GM19193 (cell line): ENCODE measurements around the gene RPL38.

Source experiments
- POLR2A ChIP-seq: IDR thresholded peaks from 4 replicates; pipeline ENCODE4 v1.6.1; 2011; ENCODE audit not compliant: insufficient read depth, insufficient read length; ENCODE audit errors: extremely low read depth

The RPL38 gene

DNA sequence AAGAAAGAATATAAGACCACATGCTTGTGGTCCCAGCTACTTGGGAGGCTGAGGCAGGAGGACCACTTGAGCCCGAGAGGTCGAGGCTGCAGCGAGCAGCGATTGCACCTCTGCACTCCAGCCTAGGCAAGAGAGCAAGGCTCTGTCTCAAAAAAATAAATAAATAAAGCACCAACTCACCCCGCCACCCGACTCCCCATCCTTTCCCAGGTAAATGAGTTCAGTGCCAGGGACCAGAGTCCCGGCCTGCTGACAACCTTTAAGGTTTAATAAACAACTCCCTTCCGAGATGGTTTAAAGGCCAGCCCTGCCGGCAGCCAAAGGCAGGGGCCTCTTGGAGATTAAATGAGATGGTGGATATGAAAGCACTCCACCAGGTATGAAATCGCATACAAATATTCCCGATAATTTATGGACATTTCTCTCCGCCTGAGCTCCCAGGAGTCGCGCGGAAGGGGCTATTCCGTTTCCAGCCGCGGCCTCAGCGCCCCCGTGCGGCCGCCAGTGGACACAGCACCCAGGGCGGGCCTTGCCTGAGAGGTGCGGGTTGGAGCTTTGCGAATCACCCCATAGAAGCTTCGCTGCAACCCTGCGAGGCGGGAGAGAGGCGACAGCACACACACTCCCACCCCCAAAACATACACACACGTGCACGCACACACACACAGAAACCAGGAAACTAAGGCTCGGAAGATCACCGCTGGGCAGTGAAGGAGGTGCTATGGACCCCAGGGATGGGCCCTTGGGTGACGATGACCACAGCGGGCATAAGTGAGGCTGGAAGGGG is 4.0 kb upstream of the RPL38 start:
- TF ChIP-seq POLR2A = no peak

DNA sequence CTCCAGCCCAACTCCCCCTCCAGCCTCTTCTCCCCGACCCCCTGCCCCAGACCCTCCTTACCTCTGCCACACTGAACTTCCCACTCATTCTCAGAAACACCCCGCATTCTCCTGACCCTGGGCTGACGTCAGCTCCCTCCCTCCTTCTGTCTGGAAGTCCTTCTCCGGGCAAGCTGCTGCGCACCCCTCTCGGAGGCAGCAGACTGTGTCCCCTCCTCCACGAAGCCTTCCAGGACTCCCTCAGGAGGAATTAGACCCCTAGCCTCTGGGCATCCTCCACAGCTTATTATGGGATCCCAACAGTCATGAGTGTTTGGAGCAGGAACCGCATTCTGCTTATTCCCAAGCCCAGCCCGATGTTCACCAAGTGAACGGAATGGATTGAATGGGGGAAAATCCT is 3.4 kb upstream of the RPL38 start:
- TF ChIP-seq POLR2A = no peak

DNA sequence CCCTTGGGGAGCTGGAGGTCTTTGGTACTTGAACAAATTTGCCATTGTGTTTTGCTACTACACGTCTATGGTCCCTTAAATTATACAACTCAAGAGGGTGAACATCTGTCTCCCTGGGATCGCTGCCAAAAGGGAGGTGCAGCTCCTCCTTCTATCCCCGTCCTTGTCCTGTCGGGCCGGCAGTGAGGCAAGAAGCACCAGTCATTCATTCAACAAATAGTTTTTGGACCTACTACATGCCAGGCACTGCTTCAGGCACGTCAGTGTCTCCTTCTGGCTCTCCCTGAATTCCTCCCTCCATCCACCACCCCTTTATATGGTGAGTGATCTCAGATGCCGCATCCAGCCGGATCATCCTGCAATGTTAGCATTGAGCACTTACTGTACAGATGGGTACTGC is 2.2 kb upstream of the RPL38 start:
- no peak for TF ChIP-seq POLR2A

GRCh38 chr17:74201948-74202347 is 1.5 kb upstream of the RPL38 start:
- TF ChIP-seq POLR2A = no peak

DNA sequence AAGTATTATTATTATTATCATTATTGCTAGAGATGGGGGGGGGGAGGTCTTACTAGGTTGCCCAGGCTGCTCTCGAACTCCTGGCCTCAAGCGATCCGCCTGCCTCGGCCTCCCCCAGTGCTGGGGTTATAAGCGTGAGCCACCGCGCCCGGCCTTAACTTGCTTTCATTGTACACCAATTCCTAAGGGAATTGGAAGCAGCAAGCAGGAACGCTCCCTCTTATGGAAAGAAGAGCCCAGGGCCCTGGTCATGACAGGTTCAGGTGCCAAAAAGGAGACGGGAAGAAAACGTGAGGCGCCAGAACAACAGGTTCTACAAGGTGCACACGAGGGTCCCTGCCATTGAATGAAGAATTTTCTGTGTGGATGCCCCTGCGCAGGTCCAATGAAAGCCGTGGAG is 540 bp upstream of the RPL38 start:
- TF ChIP-seq POLR2A = no peak

- TF ChIP-seq POLR2A = no peak
Observed at GRCh38 chr17:74204474-74204873, 996 bp downstream of the RPL38 start.

DNA sequence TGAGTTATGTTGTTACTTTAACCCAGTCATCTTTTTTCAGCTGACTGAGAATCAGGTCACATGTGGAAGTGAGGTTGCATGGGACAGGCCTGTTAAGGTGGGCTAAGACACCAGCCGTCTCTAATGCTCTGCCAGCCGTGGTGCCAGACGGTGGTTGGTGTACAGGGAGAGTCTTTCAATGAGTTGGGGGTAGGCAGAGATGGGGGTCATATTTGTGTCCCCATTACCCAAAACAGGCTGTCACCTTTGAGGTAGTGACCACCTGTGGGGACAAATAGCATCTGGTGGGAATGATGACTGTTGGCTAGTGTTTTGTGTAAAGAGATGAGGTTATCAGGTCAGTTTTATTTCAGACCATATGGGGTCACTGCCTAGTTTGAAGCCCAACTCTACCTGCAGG is 1.8 kb downstream of the RPL38 start:
- TF ChIP-seq POLR2A = no peak

DNA sequence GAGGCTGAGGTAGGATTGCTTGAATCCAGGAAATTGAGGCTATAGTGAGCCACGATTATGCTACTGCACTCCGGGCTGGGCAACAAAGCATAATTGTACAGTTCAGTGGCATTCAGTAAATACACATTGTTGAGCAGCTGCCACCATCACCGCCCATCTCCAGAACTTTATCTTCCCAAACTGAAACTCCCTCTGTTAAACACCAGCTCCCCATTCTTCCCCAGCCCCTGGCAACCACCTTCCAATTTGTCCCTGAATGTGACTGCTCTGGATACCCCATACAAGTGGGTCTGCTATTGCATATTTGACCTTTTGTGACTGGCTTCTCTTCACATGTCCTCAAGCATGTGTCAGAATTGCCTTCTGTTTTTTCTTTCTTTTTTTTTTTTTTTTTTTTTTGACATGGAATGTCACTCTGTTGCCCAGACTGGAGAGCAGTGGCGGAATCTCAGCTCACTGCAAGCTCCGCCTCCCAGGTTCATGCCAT is 2.9 kb downstream of the RPL38 start:
- TF ChIP-seq POLR2A = no peak

DNA sequence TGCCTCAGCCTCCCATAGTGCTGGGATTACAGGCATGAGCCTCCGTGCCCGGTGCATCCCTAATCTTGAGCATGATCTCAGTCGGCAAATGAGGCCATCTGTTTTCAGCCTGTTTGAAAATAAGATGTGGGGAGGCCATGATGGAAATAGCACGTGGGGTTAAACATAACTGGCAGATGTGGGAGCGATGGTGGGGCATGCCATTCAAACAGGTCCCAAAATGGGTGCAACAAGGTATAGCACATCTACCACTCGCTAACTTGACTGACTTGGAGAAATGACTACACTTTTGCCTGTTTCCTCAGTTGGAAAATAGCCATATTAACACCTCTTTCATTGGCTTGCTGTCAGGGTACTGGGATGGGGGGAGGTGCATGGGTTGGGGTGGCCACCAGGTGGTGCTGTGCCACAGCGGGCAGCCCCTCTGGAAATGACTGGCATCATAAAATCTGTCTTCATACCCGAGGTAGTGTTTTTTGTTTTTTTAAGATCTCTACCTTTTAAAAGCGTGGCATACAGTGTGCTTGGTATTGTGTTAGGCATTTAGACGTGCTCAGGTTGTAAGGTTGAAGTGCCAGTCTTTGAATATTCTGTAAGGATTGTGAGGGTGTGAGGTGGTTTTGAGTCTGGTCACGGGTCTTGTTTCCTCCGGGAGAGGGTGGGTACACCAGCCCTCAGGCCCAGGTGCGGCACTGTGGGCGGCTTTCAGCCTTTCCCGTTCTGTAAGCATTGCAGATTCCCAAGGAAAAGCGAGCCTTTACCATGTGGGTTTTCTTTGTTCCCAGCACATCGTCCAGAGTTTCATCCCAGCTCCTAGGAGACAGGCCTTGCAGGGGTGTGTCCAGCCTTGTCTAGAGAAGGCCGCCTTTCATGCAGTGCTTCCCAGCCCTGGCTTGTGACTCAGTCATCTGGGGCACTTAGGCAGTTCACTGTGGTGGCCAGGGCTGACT is 7.0 kb downstream of the RPL38 start:
- peak; percentile 15 for TF ChIP-seq POLR2A

GRCh38 chr17:74211141-74211911 is 7.8 kb downstream of the RPL38 start:
- no peak for TF ChIP-seq POLR2A

DNA sequence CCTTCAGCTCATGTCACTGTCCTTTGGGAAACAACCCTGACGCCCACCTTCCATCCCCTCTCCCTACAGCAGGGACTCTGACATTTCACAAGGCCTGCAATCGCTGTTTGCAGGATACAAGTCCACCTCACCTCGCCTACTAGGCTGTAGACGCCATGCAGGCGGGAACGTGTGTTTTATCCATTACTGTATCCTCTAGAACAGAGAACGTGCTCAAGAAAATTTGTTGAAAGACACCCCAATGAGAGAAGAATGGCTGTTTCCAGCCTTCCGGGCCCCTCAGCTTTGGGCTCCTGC is 8.4 kb downstream of the RPL38 start:
- no peak for TF ChIP-seq POLR2A

DNA sequence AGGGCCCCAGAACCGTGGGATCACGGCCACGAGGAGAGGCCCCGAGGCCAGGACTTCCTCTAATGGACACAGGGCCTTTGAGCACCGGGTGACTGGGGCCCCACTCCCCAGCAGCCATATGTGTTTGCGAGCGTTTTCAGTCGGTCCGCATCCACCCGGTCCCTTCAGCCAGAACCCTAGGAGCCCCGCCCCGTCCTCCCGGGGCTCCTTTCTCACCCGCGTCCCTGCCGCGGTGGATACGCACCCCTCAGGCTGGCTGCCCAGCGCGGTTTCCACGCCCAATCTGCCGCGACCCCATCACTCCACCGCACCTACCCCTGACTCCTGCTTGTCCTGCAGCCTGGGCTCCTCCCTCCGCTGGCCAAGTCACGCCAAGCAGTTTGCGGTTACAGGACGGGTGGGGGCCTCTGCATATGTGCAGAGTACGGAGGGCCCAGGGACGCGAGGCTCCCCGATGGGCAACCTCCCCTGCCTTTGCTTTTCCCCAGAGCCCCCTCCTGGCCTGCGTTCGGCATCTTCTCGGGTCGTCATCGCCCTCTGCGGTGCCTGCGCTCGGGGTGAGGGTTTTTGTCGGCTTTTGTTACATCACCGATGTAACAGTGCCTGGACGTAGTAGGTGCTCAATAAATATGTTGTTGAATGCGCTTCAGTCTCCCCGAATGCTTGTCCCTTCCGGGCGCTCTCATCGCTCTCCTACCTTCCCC is 8.9 kb downstream of the RPL38 start:
- TF ChIP-seq POLR2A = no peak

DNA sequence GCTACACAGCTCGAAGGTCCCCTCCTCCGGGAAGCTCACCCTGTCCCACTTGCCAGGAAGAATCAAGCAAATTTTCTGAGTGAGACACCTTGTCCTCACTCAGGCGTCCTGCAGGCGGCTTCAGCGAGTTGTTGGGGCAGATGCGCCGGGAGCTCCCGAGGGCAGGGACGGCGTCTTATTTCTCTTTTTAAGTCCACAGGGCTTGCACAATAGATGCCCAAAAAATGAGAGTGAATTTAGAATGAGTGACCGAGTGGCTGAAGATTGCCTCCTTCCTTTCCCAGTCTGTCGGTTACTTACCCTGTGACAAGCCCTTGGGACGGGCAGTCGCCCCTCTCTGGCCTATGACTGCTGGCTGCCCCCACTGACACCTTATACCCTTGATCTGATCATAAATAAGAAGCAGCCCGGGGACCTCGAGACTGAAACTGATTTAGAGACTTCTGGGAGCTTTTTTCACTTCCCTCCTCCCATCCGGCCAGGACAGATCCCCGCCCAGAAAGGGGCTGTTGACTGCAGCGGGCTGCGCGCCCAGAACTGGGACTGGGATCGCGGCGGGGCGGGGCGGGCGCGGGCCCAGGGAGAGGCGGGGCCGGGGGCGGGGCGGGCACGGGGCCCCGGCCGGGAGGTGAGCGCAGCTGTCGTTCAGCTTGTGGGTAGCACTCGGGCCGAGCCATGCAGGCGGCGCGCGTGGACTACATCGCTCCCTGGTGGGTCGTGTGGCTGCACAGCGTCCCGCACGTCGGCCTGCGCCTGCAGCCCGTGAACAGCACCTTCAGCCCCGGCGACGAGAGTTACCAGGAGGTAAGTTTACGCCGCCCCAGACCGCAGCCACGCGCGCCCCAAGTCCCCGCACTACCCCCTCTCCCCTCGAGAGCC is 9.7 kb downstream of the RPL38 start, which contains the start of gene TTYH2:
Gene TTYH2 (plus strand): TSS at position 659 of the 879 bp plus-strand sequence. CDS start 17 bp downstream, at position 676.
- TF ChIP-seq POLR2A = peak; percentile 46
